HG03139 (cell line): Measurements from ENCODE around the gene OXSR1.

Experiments
- ATAC-seq: cut with Tn5 transposase; IDR thresholded peaks from one replicate; pipeline ENCODE4 v1.9.1; 2021; ENCODE audit not compliant: unreplicated experiment

Gene OXSR1

DNA sequence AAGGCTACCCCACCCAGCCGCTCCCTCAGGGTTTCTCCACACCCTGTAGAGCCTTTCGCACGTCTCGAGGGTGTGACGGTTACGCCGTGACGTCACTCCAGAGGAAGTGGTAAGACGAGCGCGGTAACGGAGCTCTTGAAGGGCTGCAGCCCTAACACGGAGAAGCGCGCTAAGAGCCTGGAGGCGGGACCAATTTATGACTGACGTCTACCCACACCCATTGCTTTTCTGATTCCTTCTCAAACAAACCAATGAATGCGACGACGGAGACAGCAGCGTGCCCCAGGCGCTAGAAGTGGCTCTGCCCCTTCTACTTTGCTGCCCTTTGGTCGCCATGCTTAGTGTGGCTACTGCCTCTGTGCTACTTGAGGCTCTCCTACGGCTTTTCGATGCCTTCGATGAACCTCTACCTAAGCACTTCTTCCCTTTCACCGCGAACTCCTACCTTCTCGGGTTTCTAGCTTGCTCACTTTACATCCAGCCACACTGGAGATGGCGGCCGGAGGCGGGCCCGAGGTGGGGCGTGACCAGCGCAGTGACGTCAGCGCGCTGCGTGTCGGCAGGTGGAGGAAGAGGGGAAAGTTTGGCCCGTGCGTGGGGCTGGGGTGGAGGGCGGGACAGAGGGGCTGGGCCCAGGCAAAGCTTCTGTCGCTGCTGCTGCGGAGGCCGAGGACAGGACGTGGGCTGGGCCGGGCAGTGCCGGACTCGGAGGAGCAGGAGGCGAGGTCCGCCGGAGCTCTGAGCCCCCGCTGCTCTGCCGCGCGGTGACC, at the start of gene OXSR1:
OXSR1 (plus strand) TSS at position 586 of the 770 bp plus-strand sequence. CDS start 340 bp downstream, outside the sequence.
- peak; percentile 88 for ATAC-seq

GRCh38 chr3:38115645-38116427, 49.5 kb upstream of the OXSR1 start:
- no peak for ATAC-seq

GRCh38 chr3:38116471-38117162, 48.7 kb upstream of the OXSR1 start:
- ATAC-seq, result no peak

GRCh38 chr3:38117163-38117716, 48.1 kb upstream of the OXSR1 start:
- ATAC-seq, result no peak

DNA sequence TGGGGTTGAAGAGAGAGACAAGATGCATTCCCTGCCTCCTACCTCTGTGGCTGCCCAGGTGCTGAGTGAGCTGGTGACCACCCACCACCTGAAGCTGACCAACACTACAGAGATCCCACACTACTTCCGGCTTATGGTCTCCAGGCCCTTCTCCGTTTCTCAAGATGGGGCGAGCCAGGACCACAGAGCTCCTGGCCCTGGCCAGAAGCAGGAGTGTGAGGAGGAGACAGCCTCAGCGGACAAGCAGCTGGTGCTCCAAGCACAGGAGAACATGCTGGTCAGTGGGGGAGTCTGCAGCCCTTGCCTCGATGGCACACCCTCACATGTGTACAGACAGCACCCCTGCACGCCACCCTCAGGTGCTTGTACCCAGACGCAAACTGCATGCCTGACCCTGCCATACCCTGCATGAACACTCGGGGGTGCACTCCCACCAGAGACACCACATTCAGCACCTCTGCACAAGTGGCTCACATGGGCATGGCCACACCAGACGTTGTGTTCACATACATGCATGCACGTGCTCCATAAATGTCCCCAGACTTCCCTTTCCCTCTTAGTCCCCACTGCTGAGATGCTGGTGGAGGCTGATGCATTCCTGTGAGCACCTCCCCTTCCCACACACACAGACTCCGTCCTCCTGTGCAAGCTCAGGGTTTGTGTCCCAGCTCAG, 47.5 kb upstream of the OXSR1 start:
- ATAC-seq, result peak; percentile 53

DNA sequence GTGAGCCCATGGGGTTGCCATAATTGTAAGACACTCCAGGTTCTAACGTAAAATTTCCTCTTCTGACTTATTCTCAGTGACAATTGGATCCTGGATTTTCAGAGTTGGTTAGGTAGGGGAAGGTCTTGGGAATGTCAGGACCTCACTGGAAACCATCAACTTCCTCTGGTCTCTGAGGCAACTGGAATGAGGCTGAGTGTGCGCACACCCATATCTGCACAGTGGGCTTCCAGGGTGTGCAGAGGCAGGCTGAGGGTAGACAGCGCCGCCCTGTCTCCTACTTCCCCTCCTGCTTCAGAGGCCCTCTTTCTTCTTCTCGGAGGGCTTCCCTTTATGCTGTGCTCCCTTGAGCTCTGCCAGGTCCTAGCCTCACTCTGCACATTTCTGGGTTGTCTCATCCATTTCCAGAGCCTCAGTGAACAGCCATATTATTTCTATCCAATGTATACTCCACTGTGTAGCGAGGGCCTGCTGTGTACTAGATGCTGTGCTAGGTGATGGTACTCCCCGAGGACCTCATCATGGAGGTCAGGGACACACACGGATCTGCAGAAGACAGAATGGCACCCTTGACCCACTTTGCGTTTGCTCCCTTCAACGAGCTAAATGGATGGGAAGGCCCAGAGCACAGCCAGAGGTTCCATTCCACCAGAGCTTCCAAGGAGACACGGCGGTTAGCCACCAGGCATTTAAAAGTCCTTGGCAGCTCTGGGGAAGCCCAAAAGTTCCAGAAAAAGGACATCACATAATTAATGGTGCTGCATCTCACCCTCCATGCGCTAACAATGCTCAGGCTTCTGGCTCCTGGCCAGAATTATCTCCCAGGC, 46.7 kb upstream of the OXSR1 start:
- ATAC-seq, result no peak

- no peak for ATAC-seq
These were observed 46.1 kb upstream of the OXSR1 start for GRCh38 chr3:38119248-38119544.

DNA sequence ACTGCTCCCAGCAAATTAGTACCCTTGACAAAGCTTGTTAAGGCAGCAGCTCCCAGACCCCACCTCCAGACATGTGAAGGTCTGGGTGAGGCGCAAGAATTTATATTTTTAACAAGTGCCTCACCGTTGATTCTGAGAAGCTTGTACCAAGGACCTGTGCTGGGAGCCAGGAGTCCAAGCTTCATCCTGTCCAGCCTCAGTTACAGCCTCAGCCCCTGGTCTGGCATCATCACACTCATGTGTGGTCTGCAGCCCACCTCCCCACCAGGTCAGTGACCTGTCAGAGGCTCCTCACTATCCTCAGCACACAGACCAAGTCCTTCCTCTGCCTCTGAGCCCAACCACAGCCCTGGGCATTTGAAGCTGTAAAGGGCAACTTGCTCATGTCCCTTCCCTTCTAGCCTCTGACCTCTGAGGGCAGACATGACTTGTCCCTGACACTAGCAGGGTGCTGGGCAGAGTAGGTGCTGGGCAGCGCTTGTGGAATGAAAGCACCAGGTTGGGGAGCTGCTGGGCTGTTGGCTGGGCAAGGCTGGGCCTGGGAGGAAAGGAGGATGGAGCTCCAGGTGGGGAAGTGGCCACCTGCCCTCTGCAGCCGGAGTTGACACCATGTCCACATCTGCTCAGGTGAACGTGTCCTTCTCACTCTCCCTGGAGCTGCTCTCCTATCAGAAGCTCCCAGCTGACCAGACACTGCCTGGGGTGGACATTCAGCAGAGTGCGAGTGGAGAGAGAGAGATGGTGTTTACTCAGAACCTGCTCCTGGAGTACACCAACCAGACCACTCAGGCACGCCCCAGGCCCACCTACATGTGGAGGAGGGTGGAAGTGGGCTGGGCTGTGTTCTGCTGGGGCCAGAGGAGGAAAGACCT, 45.3 kb upstream of the OXSR1 start:
- ATAC-seq, result no peak

GRCh38 chr3:38120693-38121450, 44.5 kb upstream of the OXSR1 start:
- no peak for ATAC-seq

DNA sequence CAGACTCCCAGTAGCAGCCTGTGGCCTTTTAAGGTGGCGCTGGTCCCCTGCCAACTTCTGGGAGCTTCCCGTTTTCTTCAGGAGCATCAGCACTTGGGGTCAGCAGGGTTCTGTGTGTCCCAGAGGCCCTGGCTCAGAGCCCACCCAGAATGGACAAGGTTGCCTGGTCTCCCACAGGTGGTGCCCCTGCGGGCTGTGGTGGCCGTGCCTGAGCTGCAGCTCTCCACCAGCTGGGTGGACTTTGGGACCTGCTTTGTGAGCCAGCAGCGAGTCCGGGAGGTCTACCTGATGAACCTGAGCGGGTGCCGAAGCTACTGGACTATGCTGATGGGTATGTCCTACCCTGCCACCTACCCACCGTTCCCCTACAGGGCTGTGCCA, 43.9 kb upstream of the OXSR1 start:
- ATAC-seq, result no peak

DNA sequence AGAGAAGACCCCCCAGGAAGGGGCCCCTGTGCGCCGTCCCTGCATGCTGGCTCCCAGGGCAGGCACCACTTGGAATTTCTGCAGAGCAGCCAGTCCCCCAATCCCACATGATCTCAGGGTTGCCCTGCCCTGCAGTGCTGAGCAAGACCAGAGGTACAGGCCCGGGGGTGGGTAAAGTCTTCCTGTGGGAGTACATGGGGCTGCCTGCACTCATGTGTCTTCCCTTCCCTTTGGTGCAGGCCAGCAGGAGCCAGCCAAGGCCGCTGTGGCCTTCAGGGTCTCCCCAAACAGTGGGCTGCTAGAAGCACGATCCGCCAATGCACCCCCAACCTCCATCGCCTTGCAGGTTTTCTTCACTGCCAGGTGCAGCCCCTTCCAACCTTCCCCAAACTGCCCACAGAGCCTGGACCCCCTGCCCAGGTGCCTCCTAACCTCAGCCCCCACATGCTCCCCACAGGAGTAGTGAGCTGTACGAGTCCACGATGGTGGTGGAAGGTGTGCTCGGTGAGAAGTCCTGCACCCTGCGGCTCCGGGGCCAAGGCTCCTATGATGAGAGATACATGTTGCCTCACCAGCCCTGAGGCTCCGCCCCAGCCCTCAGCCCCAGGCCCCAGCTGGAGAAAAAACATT, 43.4 kb upstream of the OXSR1 start:
- ATAC-seq, result no peak

DNA sequence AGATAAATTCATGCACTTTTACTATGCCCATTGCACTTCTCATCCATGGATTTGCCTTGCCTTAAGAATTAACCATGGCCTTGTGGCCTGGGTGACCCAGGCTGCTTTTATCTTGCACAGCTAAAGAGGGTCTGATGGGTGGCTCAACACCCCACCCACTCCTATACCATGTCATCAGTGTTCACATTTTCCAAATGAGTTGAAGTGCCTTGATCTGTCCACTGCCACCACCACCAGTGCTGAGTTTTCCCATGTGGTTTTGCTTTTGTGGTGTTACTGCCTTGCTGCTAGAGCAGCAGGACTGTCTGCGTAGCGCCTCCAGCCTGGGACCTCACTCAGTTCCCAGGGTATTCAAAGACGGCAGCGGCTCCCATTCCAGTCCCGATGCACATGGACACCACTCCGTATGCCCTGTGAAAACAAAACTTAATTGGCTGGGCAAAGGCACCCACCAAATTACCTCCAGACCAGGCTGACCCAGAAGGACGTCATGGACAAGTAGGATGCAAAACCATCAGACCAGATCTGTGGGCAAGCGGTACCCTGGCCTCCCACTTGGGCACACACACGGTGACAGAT, 42.5 kb upstream of the OXSR1 start:
- ATAC-seq, result no peak

GRCh38 chr3:38124324-38125122, 40.8 kb upstream of the OXSR1 start:
- ATAC-seq, result no peak

- no peak for ATAC-seq
These were observed 39.8 kb upstream of the OXSR1 start for GRCh38 chr3:38125305-38126120.

- no peak for ATAC-seq
These were observed 39.0 kb upstream of the OXSR1 start for GRCh38 chr3:38126121-38126892.
